Prostate gland (tissue), 2 donors: ENCODE results near the gene SCN7A.

Experiments used
- CTCF ChIP-seq, 4 experiments: fragments of 200-600 bp in 2 of 4; fragments of 450-650 bp in 2 of 4; sonication (generic) in 2 of 4; IDR thresholded peaks; 1 replicate in 3 of 4; 2 replicates in 1 of 4; pipeline ENCODE4 v1.5.1; 2016 to 2019; ENCODE audit warnings: antibody characterized with exemption in 4 of 4, mild to moderate bottlenecking in 2 of 4, moderate library complexity in 2 of 4
- POLR2A ChIP-seq: fragments of 450-650 bp; IDR thresholded peaks from one replicate; pipeline ENCODE4 v1.6.1; 2016; ENCODE audit warnings: antibody characterized with exemption, mild to moderate bottlenecking
- POLR2AphosphoS5 ChIP-seq: sonication (generic); formaldehyde crosslinking; IDR thresholded peaks from one replicate; pipeline ENCODE4 v1.6.1; 2017; ENCODE audit warnings: antibody characterized with exemption

DNA sequence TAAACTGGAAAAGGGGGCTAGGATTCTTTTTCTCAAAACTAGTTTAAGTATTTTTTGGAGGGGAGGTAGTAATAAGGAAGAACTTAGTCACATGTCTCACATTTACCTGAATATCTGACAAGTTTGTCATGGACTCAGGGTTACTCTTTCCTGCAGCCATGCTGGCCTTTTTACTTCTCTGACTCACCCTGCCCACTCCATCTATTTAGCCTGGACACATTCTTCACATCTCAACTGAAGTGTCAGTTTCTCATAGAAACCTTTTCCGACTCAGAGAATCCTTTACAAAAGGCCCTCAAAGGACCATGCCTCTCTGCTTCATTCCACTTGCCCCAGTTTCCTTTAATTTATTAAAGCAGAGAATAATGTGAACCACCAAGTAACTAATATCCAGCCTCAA is 42.6 kb downstream of the SCN7A start:
- no peak for TF ChIP-seq CTCF (IDR thresholded peaks at IDR 0.05)
- no peak for TF ChIP-seq POLR2A
- TF ChIP-seq POLR2AphosphoS5, result no peak
